IPS-18c (cell line): Measurements from ENCODE around the gene ZRANB2.
A peak's percentile ranks its signal among the peaks of the same experiment; 100 is the strongest.

ENCODE experiments used
- H3K4me3 ChIP-seq: 2 replicates; pipeline ENCODE4 v1.7.0; 2013; ENCODE audit warnings: low read depth, mild to moderate bottlenecking, low read length, moderate library complexity; ENCODE audit not compliant: insufficient read depth
- H3K9me3 ChIP-seq: one replicate; pipeline ENCODE4 v1.6.1; 2013; ENCODE audit warnings: mild to moderate bottlenecking, low read length, moderate library complexity; ENCODE audit not compliant: control insufficient read depth, insufficient read depth

ZRANB2 gene

GRCh38 chr1:71081697-71082080, 854 bp upstream of the ZRANB2 start:
- no peaks in the 10 kb centered on the region for H3K9me3 ChIP-seq
- H3K4me3 ChIP-seq: no peak overlapping the region

DNA sequence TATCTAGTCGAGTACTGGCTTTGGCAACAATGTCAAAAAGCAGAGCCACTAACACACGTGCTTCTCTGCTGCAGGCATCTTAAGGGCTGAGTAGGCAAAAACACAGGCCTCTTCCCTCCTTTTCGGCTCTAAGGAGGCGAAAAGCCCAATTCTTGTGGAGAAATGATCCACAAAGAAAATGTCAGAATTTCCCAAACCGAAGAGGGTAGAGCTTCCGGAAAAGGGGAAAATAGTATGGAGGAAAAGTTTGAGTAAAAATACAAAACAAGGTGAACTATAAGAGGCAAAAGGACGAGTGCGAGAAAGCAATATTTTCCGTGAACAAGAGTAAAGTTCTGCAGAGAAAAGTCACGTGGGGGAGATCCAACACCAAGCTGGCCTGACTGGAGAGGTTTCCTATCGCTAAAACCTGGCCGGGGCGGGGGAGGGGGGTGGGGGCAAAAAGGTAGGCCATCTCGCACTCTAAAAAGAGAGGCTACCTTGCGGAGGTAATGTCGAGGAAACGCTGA, 551 bp downstream of the ZRANB2 start:
- Histone ChIP-seq H3K9me3 (no peaks in the 10 kb centered on the region), H3K4me3 (peak overlapping the region; percentile 68)

- H3K9me3 ChIP-seq: no peaks in the 10 kb centered on the region
- no peak overlapping the region for H3K4me3 ChIP-seq
These were observed 6.2 kb downstream of the ZRANB2 start for GRCh38 chr1:71074681-71075080.

DNA sequence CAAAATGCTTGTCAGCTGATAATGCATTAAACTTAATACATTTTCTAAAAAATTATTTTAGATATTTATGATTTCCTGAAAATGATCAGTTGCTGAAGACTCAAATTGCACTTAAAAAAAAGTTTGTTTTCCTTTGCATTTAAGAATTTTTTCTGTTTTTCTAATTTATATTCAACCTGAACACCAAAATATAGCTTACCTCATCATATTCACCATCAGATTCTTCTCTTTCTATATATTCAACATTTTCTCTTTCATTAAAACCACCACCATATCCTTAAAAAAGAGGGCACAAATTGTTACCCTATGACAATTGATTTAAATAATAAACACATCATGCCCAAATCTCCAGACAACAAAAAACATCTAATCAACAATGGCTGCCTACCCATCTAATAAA, 8.6 kb downstream of the ZRANB2 start:
- Histone ChIP-seq H3K9me3 (no peaks in the 10 kb centered on the region), H3K4me3 (no peak overlapping the region)

GRCh38 chr1:71071720-71072119, 9.1 kb downstream of the ZRANB2 start:
- no peaks in the 10 kb centered on the region for H3K9me3 ChIP-seq

DNA sequence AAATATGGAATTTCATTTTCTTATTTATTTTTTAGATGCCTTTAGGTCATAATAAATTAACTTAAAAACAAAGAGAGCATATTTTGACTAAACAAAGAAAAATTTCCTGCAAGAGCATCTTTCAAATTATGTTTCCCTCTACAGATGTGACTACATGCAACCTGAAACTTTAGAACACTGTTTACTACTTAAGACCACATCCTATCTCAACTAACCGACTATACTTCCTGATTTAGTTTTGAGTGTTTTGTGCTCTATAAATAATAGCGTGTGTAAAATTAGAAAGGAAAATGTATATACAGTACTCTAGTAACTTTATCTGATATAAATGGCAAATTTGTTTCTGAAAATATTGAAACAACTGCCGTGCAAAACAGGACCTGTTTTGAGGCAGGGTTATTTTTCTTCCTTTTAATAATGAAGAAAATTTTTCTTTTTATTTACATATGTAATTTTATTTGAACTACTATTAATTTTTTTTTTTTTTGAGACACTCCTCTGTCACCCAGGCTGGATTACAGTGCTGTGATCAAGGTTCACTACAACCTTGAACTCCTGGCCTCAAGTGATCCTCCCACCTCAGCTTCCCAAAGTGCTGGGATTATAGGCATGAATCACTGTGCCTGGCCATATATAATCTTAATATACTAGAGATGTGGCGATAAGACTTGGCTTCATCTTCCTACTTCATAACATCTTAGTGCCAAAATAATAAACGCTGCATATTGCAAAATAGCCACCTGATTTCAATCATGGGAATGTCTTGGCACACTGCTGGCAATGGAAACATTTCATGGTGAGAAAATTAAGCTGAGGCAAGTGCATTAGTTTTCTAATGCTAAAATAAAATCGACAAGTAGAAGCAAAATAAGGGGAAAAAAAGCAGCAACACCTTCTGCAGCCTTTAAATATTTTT, 12.3 kb downstream of the ZRANB2 start:
- no peak overlapping the region for H3K4me3 ChIP-seq

More at GRCh38 chr1:71071720-71072119, 9.1 kb downstream of the ZRANB2 start:
- H3K4me3 ChIP-seq: no peak overlapping the region

DNA sequence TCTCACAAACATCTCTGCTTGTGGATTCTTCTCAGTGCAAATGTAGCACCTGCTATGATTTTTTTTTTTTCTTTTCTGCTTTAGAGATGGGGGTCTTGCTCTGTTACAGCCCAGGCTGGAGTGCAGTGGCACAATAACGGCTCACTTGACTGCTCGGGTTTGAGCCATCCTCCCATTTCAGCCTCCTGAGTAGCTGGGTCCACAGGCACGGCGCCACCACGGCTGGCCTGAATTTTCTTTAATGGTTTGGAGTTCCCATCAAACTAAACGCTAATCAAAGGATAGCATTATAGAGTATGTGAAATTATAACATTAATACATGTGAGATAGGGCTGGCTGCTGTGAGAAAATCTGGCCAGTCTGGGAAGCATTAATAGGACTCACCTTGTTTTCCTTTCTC, 26.0 kb downstream of the ZRANB2 start:
- Histone ChIP-seq H3K9me3 (no peaks in the 10 kb centered on the region), H3K4me3 (no peak overlapping the region)

More for the DNA sequence above, 12.3 kb downstream of the ZRANB2 start:
- H3K9me3 ChIP-seq: no peaks in the 10 kb centered on the region

- Histone ChIP-seq H3K9me3 (no peaks in the 10 kb centered on the region), H3K4me3 (no peak overlapping the region)
These were observed 26.5 kb downstream of the ZRANB2 start for GRCh38 chr1:71054281-71054731.

- Histone ChIP-seq H3K4me3 (no peak overlapping the region), H3K9me3 (no peaks in the 10 kb centered on the region)
These were observed 27.1 kb downstream of the ZRANB2 start for GRCh38 chr1:71053758-71054157.

- Histone ChIP-seq H3K9me3 (no peaks in the 10 kb centered on the region), H3K4me3 (no peak overlapping the region)
These were observed 27.7 kb downstream of the ZRANB2 start for GRCh38 chr1:71053146-71053545.

DNA sequence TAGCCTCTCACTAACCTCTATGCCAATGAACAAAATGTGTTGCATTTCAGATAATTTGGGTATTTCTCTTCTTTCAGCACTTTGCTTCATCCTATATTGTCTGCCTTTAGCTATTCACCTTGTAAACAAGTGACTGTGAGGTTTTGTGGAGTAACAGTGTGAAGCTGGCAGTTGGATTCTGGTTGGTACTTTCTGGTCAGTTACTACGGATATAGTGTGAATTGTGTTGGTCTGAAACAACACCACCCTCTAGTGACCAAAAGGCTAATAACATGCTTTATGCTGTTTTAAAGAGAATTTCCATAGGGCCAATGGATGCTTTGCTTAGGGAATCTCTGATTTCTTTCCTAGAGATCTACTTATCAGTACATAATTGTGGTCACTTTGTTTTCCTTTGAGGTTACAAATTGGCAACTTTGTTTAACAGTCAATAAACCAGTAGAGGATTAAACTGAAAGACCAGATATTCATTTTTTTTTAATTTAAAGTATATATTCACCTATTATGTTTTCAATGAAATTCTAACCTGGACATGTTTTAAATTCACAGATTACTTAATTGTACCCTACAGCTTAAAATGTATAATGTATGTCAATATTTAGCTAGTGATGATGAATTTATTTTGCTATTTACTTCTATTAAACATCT, 30.8 kb downstream of the ZRANB2 start:
- Histone ChIP-seq H3K4me3 (no peak overlapping the region), H3K9me3 (no peaks in the 10 kb centered on the region)

GRCh38 chr1:71047635-71048607, 32.9 kb downstream of the ZRANB2 start, which contains the start of gene PTGER3:
TSS of gene PTGER3 (minus strand) at chr1:71047816. CDS start at chr1:71047577, 239 bp downstream.
- peak within 1 kb of the TSS; percentile 60 for H3K4me3 ChIP-seq

DNA sequence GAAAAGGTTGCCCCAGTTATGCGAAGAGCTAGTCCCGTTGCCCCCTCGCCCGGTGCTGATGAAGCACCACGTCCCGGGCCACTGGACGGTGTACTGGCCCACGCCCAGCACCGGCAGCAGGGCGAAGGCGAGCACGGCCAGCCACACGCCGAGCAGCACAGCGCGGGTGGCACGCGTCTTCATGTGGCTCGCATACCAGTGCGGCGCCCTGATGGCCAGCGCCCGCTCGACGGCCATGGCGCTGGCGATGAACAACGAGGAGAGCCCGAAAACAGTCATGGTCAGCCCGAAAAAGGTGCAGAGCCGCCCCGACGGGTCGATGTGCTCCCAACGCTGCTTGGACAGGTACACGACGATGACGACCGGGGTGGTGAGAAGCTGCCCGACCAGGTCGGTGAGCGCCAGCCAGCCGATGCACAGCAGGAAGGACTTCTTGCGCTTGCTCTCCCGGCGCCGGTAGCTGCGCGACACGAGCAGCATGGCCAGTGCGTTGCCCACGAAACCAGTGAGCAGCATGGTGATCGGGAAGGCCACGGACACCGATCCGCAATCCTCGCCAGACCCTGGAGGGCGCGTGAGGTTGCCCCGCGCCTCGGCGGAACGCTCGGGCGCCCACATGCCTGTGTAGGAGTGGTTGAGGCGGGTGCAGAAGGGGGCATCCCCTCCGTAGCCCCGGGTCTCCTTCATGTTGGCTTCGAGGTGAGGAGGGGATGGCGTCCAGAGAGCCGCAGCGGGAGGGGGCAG, 33.8 kb downstream of the ZRANB2 start:
- Histone ChIP-seq H3K9me3 (no peaks in the 10 kb centered on the region), H3K4me3 (peak overlapping the region; percentile 60)

More at GRCh38 chr1:71047635-71048607, 32.9 kb downstream of the ZRANB2 start, which contains the start of gene PTGER3:
- H3K9me3 ChIP-seq: no peaks in the 10 kb centered on the region

GRCh38 chr1:71045463-71046028, 35.3 kb downstream of the ZRANB2 start:
- Histone ChIP-seq H3K4me3 (no peak overlapping the region), H3K9me3 (no peaks in the 10 kb centered on the region)

DNA sequence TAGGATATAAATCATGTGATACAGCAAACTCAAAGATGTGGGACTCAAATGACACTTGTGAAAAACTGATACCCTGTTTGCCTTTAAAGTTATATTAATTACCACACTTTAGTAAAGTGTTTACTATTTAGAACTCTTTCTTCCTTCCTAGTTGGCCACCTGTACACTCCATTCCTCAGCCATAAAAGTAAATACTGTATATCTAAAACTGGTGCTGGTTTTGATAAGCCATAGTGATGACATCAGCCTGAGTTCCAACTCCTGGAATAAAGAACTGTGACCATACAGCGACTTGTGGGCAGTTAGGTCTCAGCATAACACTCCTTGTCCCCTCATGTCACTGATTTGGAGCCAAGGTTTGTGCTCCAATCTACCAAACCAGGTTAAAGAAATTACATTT, 36.0 kb downstream of the ZRANB2 start:
- no peak overlapping the region for H3K4me3 ChIP-seq

DNA sequence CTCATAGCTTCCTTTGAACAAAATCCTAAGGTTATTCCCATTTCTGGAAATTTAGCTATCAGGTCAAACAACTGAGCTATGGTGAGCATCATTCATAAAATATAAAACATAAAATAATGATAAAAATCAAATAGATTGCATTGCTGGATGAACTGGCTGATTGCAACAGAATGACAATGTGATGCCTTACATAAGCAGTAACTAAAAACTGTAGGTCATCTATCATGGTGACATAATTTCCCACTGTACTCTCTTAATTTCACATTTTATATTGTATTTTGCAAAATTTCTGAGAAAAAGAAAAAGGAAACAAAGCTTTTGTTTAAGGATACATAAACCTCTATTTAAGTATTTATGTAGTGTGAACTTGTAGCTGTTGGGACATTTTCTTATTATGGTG, 37.8 kb downstream of the ZRANB2 start:
- Histone ChIP-seq H3K9me3 (no peaks in the 10 kb centered on the region), H3K4me3 (no peak overlapping the region)

More for the DNA sequence above, 36.0 kb downstream of the ZRANB2 start:
- H3K9me3 ChIP-seq: no peaks in the 10 kb centered on the region
